WTC11 (cell line): Measurements from ENCODE around the gene FHL3. TPM values are rescaled to one million over a fixed set of nuclear protein-coding genes. Genes with fewer than 3 reads are reported as not detected.

ENCODE experiments used
- ATAC-seq: fragments of 200-7000 bp; cut with Tn5 transposase; 2 replicates; pipeline ENCODE4 v1.10.0; 2021; ENCODE audit warnings: mild to moderate bottlenecking, moderate library complexity
- CTCF ChIA-PET: fragments of 300-600 bp; sonication (Branson Sonifier 250); formaldehyde crosslinking; loops from one replicate; lab custom pipeline; 2021; ENCODE audit warnings: antibody characterized with exemption; lab: Charles Lee
- POLR2A ChIA-PET: fragments of 350-600 bp; sonication (Branson Sonifier 250); formaldehyde crosslinking; loops from one replicate; lab custom pipeline; 2021; ENCODE audit warnings: antibody characterized with exemption; lab: Charles Lee
- DNase-seq: peaks from one replicate; pipeline ENCODE4 v3.0.0; 2021; ENCODE audit warnings: low spot score
- H3K27ac Mint-ChIP-seq: 2 replicates; pipeline ENCODE4 v1.8.0; 2021; ENCODE audit warnings: mixed read lengths
- H3K27me3 Mint-ChIP-seq: 2 replicates; pipeline ENCODE4 v1.8.0; 2021; ENCODE audit warnings: low read depth, mild to moderate bottlenecking, moderate library complexity, mixed read lengths
- H3K36me3 Mint-ChIP-seq: 2 replicates; pipeline ENCODE4 v1.8.0; 2021; ENCODE audit warnings: mixed read lengths
- H3K4me1 Mint-ChIP-seq: 2 replicates; pipeline ENCODE4 v1.8.0; 2022; ENCODE audit warnings: mixed read lengths
- H3K4me3 Mint-ChIP-seq: 2 replicates; pipeline ENCODE4 v1.8.0; 2021; ENCODE audit warnings: mild to moderate bottlenecking, moderate library complexity, mixed read lengths
- H3K9me3 Mint-ChIP-seq: 2 replicates; pipeline ENCODE4 v1.8.0; 2021; ENCODE audit warnings: mixed read lengths
- AR ChIP-seq: fragments of 250-450 bp; sonication (Bioruptor Pico); IDR thresholded peaks from 2 replicates; pipeline ENCODE4 v1.9.0; 2021; ENCODE audit warnings: mild to moderate bottlenecking
- ARID4B ChIP-seq: sonication (generic); formaldehyde crosslinking; IDR thresholded peaks from 2 replicates; pipeline ENCODE4 v1.8.0; 2023; ENCODE audit warnings: missing genetic modification reagents, mild to moderate bottlenecking, borderline replicate concordance
- ATF1 ChIP-seq: sonication (generic); formaldehyde crosslinking; IDR thresholded peaks from 2 replicates; pipeline ENCODE4 v1.8.1; 2023; ENCODE audit warnings: mild to moderate bottlenecking, moderate library complexity, missing genetic modification reagents
- CREM ChIP-seq: sonication (generic); formaldehyde crosslinking; IDR thresholded peaks from 2 replicates; pipeline ENCODE4 v1.8.1; 2022; ENCODE audit warnings: mild to moderate bottlenecking, missing genetic modification reagents, moderate library complexity
- CTCF ChIP-seq: fragments of 200-600 bp; IDR thresholded peaks from 2 replicates; pipeline ENCODE4 v1.8.0; 2022; ENCODE audit warnings: antibody characterized with exemption
- E2F4 ChIP-seq: sonication (generic); formaldehyde crosslinking; IDR thresholded peaks from 2 replicates; pipeline ENCODE4 v1.8.1; 2022; ENCODE audit warnings: low read depth, mild to moderate bottlenecking, moderate library complexity, missing genetic modification reagents, borderline replicate concordance
- EMX1 ChIP-seq: fragments of 250-450 bp; sonication (Bioruptor Pico); IDR thresholded peaks from 2 replicates; pipeline ENCODE4 v1.8.0; 2021; ENCODE audit warnings: mild to moderate bottlenecking
- ETV6 ChIP-seq: sonication (generic); formaldehyde crosslinking; IDR thresholded peaks from 2 replicates; pipeline ENCODE4 v1.8.1; 2022; ENCODE audit warnings: mild to moderate bottlenecking, missing genetic modification reagents
- FOXP4 ChIP-seq: sonication (generic); formaldehyde crosslinking; IDR thresholded peaks from 2 replicates; pipeline ENCODE4 v1.8.0; 2022; ENCODE audit warnings: mild to moderate bottlenecking, missing genetic modification reagents
- HMGXB4 ChIP-seq: sonication (generic); formaldehyde crosslinking; IDR thresholded peaks from 2 replicates; pipeline ENCODE4 v1.8.1; 2023; ENCODE audit warnings: mild to moderate bottlenecking, moderate library complexity, missing genetic modification reagents
- JUN ChIP-seq: sonication (generic); formaldehyde crosslinking; IDR thresholded peaks from 2 replicates; pipeline ENCODE4 v1.8.0; 2023; ENCODE audit warnings: mild to moderate bottlenecking, missing genetic modification reagents
- MYBL2 ChIP-seq: sonication (generic); formaldehyde crosslinking; IDR thresholded peaks from 2 replicates; pipeline ENCODE4 v1.8.1; 2023; ENCODE audit warnings: mild to moderate bottlenecking, moderate library complexity, missing genetic modification reagents
- NR3C1 ChIP-seq: sonication (generic); formaldehyde crosslinking; conservative IDR thresholded peaks from 2 replicates; pipeline ENCODE4 v1.8.1; 2023; ENCODE audit warnings: low read depth, mild to moderate bottlenecking, missing genetic modification reagents
- PRRX2 ChIP-seq: fragments of 250-450 bp; sonication (Bioruptor Pico); IDR thresholded peaks from 2 replicates; pipeline ENCODE4 v1.8.0; 2021; ENCODE audit warnings: mild to moderate bottlenecking
- RELA ChIP-seq: sonication (generic); formaldehyde crosslinking; IDR thresholded peaks from 2 replicates; pipeline ENCODE4 v1.8.1; 2022; ENCODE audit warnings: missing genetic modification reagents, mild to moderate bottlenecking, borderline replicate concordance
- RORB ChIP-seq: fragments of 250-450 bp; sonication (Bioruptor Pico); IDR thresholded peaks from 2 replicates; pipeline ENCODE4 v1.9.0; 2021; ENCODE audit warnings: mild to moderate bottlenecking
- ZSCAN18 ChIP-seq: fragments of 250-450 bp; sonication (Bioruptor Pico); IDR thresholded peaks from 2 replicates; pipeline ENCODE4 v2.1.2; 2022; ENCODE audit warnings: mild to moderate bottlenecking, moderate library complexity
- total RNA-seq: library from RNA; stranded (reverse); gene quantifications from 3 replicates; pipeline ENCODE4 v1.2.3, GENCODE V29; 2021

Gene FHL3
- total RNA-seq, 1 experiment from 2014 or later: 34.4 TPM

- Mint-ChIP-seq H3K9me3 (no peaks in the 10 kb centered on the region), H3K27ac (no peak overlapping the region), H3K27me3 (no peaks in the 10 kb centered on the region), H3K4me1 (peaks cover 3% of the 10 kb centered on the region; the same call in 1 of the 2 replicates), H3K4me3 (no peak overlapping the region), H3K36me3 (peaks cover 19% of the 10 kb centered on the region)
- ChIA-PET POLR2A (interaction anchor here (0.5 kb wide), 1 partner anchor 125 kb away, joined by 7 read pairs; no protein-coding TSS in a partner anchor), CTCF (interaction anchor here (0.7 to 2.0 kb wide), 4 partner anchors 18 to 94 kb away, joined by 3 to 5 read pairs (median 4); no protein-coding TSS in a partner anchor)
- TF ChIP-seq E2F4: no peak
- no peak for TF ChIP-seq JUN (CRISPR knock-in tag)
- TF ChIP-seq RELA (CRISPR knock-in tag): no peak
- TF ChIP-seq EMX1 (CRISPR knock-in tag): no peak
- TF ChIP-seq HMGXB4 (CRISPR knock-in tag): no peak
- TF ChIP-seq FOXP4: no peak
- TF ChIP-seq CREM: no peak
- no peak for TF ChIP-seq ARID4B (CRISPR knock-in tag)
- no peak for TF ChIP-seq RORB (CRISPR knock-in tag)
- TF ChIP-seq NR3C1 (CRISPR knock-in tag): no peak
- no peak for TF ChIP-seq ZSCAN18
- DNase-seq (no peak), ATAC-seq (peak; percentile 54)
Measured at GRCh38 chr1:37954316-37954971, 50.9 kb downstream of the FHL3 start.

GRCh38 chr1:37952738-37953137, 52.6 kb downstream of the FHL3 start:
- Mint-ChIP-seq H3K36me3 (peaks cover 3% of the 10 kb centered on the region; the same call in 1 of the 2 replicates), H3K9me3 (no peaks in the 10 kb centered on the region), H3K4me1 (peaks cover 5% of the 10 kb centered on the region; the same call in 1 of the 2 replicates), H3K27me3 (no peaks in the 10 kb centered on the region), H3K4me3 (no peak overlapping the region), H3K27ac (no peak overlapping the region)
- DNase-seq (no peak), ATAC-seq (no peak)
- POLR2A ChIA-PET: no interaction called here
- CTCF ChIA-PET: no interaction called here
- TF ChIP-seq MYBL2 (CRISPR knock-in tag): no peak
- no peak for TF ChIP-seq CTCF
- TF ChIP-seq PRRX2: no peak
- no peak for TF ChIP-seq ATF1 (CRISPR knock-in tag)
- no peak for TF ChIP-seq E2F4
- TF ChIP-seq AR (CRISPR knock-in tag): no peak
- no peak for TF ChIP-seq ETV6
